DMS53 treated with DMSO at 0.1 percent for 48 hours (cell line): Measurements from ENCODE around the gene CHTF18.
A peak's percentile ranks its signal among the peaks of the same experiment; 100 is the strongest.

Source experiments
- DNase-seq: peaks from one replicate; lab custom pipeline; 2025; ENCODE audit not compliant: unreplicated experiment; lab: John Stamatoyannopoulos, UW

The CHTF18 gene

GRCh38 chr16:792221-792995 lies 4.0 kb downstream of the CHTF18 start:
- DNase-seq = no peak

DNA sequence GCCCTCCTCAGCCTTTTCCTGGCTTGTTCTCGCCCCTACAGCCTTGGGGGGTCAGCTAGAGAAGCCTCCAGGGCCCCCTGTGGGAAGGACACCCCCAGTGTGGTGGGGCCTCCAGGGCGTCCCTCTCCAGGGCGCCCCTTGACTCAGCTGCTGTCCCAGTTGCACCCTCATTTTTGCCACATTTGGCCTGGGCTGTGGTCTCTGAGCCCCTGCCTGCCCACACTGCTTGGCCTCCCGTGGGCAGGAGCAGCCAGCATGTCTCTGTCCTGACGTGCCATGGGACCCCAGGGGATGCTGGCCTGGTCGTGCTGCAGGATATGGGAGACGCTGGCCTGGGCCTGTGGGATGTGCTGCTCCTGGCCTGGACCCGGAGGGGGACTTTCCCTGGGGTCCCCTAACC lies 5.0 kb downstream of the CHTF18 start:
- no peak for DNase-seq

DNA sequence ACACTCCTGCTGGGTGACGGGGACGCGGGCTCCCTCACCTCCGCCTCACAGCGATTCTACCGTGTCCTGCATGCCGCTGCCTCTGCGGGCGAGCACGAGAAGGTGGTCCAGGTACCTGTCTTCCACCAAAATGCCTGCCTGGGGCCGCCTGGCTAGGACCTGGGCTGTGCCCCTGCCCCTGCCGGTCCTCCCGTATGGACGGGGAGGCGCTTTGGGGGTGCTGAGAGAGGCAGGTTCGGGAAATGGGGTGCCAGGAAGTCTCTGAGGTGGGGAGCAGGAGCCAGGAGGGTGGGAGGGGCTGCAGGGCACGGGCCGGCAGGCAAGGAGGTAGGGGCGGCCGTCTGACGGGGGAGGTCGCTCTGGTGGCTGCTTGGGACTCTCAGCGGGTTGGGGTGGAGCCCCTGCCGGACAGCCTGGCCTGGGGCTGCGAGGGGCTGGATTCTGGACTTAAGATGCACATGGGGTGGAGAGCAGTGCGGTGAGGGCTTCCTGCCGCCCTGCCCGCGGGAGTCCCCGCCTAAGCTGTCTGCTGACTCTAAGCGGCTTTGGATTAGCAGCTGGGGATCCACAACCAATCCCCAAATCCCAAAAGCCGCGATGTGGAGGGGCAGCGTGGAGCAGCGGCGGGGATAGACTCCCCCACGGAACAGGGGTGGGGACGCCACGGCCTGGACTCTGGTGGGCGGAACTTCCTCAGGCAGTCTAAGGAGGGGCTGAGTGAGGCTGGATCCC lies 5.8 kb downstream of the CHTF18 start:
- no peak for DNase-seq

GRCh38 chr16:794853-795466 lies 6.5 kb downstream of the CHTF18 start:
- DNase-seq = peak; percentile 21

- DNase-seq = peak; percentile 20
Observed at GRCh38 chr16:795580-796229, 7.3 kb downstream of the CHTF18 start.

DNA sequence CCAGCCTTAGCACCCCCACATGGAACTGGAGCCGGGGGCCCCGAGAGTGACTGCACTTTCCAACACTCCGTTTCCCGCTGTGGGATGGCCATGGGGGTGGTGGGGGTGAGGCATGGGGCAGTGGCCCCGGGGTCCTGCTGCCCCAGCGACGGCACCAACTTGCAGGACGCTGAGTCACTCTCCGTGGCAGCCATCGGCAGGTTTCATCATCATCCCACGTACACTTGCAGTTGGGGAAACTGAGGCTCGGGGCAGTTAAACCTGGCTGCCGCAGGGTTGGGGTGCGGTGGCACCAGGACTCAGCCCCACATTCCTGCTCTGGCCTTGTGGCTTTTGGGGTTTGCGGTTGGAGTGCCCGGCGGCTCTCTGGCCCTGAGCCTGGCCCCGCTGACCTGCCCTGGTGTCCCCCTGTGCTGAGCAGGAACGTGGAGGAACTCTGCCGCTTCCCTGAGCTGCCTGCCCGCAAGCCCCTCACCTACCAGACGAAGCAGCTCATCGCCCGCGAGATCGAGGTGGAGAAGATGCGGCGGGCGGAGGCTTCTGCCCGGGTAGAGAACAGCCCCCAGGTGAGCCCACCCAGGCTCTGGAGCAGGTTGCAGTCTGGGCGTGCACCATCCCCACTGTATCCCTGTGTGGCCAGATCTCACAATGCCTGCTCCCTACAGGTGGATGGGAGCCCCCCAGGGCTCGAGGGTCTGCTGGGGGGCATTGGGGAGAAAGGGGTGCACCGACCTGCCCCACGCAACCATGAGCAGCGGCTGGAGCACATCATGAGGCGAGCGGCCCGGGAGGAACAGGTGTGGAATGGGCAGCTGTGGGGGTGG lies 8.1 kb downstream of the CHTF18 start:
- DNase-seq = no peak

GRCh38 chr16:797120-797420 lies 8.7 kb downstream of the CHTF18 start:
- DNase-seq = no peak

DNA sequence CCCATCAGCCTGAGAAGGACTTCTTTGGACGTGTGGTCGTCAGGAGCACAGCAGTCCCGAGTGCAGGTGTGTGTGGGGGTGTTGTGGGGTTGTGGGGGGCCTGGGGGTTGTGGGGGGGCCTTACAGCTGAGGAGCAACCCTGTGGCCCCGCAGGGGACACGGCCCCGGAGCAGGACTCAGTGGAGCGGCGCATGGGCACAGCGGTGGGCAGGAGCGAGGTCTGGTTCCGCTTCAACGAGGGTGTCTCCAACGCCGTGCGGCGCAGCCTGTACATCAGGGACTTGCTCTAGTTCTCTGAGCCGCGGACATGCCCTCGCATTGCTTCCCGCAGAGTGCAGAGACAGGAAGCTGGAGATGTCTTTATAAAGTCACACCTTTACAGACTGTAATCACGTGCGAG lies 9.3 kb downstream of the CHTF18 start:
- DNase-seq = no peak

DNA sequence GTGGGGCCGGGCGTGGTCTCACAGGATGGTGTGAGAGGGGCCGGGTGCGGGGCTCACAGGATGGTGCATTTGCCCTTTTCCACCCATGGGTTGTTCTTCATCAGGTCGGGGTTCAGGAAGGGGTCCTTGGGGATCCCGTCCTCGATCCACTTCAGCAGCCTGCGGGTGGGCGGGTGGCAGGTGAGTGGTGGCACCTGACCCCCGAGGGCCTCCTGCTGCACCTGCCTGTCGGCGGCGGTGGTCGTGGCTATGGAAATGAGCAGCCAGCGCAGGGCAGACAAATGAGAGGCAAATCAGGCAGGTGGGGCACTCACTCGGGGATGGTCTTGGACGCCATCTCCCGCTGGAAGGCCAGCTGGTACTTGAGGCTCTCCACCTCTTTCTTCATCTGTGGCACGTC lies 10.2 kb downstream of the CHTF18 start:
- no peak for DNase-seq

GRCh38 chr16:799111-799947 lies 10.9 kb downstream of the CHTF18 start:
- DNase-seq = no peak

DNA sequence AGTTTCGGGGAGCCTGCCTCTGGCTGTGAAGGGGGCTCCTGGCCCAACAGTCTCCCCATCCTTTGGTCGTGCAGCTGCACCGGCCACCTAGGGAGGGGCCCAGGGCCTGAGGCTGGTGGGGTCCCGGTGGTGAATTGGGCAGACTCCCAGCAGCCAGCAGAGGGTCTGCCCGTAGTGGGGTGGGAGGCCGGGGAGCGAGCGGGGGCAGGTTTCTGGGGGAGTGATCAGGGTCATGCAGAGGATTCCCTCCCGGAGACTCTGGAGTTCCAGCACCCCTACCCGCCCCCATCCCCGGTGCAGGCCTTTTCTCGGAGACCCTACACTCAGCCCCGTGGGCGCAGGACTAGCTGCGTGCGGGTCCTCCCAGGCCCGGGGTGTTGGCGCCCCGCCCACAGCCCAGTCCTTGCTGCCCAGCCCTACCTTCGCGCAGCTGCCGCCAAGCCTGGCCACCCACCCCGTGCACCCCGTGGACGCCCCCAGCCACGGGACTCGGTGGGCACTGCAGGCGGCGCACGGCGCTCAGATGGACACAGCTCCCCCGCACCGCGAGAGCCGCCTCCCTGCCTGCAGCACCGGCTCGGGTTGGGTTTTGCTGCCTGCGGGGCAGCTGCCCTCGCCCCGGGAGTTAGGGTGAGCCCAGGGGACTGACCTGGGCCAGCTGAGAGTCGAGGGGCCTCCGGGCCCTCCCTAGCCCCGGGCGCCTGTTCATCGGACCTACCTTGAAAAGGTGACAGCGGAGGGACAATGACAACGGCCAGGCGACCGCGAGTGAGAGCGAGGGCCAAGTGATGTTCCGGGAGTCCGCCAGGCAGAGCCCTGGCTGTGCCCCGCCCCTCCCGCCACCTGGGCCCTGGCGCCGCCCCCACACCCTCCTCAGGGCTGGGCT lies 11.8 kb downstream of the CHTF18 start, which contains the start of gene GNG13:
TSS of gene GNG13 (minus strand) at position 787 of the 886 bp plus-strand sequence. CDS start 1,657 bp downstream, outside the sequence.
- DNase-seq = no peak

- DNase-seq = no peak
Observed at GRCh38 chr16:800834-801511, 12.6 kb downstream of the CHTF18 start.

DNA sequence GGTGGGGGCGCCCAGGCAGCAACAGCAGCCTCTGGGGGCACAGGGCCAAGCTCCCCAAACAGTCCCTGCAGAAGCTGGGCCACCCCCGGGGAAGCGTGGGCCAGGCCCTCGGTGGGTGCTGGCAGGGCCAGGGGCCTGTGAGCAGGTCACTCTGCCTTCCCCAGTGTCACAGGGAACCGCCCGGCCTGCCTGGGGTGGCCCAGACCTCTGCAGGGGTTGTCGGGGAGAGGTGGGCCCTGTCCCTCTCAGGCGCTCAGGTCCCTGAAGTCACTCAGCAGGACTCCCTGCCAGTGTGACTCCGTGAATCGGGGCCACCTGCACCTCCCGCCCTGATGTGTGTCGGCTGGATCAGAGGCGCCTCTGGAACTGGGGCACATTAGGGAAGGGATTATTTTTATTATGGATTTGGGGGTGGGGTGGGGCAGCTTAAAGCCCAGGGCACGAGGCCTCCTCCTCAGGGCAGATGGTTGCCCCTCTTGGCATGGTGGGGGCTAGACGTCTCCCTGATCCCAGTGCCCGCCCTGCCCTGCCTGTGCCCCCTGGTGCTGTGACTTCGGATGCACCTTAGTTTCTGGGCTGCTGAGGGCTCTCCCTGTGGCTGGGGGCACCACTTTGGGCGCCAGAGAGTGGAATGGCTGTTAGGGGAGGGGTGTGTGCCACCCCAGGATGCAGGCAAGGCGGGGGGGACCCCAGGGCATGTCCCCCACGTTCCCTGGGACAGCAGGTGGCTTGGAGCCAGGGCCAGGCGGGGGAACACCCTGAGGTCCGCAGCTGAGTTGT lies 13.4 kb downstream of the CHTF18 start:
- no peak for DNase-seq

DNA sequence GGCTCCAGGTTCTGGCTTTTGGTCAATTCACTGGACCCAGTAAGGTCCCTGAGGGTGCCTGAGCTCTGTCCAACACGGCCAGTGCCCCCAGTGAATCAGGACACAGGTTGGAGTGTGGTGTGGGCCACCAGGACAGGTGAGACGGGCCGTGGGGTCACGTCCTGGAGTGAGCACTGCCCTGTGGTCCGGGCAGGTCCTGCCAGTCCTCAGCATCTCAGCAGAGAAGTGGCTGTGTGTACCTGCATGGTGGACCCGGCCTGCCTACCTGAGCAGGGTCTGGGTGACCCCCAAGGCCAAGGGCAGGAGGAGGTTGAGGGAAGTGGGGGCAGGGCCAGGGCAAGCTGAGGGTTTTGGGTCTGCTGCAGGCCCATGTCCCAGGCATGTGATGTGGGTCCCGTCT lies 14.0 kb downstream of the CHTF18 start:
- DNase-seq = no peak

DNA sequence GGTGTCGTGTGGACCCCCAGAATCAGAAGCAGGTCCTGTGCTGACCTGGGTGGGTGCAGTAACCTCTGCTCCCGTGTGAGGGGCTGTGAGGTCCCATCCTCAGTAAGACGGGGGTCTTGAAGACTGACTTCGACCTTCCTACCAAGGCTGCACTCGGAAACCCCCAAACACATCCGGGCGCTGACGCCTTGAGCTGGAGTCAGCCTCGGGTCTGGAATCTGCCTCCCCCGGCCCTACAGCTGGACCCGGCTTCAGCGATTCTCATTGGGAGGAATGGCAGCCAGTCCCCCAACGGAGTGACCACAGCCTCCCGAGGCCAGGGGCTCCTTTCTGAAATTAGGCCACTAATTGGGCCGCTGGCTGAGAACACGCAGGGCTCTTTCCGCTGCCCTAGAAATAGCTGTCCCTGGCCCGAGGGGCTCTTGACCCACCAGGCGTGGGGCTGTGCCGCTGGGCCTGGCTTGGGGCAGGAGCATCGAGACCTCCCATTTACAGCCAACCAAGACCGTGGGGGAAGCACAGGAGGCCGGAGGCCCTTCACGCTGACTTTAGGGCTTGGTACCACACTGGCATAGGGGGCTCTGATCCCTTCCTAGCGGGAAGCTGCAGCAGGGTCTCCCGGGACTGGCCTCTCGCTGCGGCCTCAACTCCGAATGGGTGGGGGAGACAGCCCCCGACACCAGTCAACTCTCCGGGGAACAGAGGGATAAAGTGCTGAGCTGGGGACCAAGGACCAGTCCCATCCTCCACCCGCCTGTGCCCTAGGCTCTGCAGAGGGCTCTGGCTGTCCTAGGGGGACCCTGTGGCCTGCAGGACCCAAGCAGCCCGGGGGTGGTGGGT lies 14.7 kb downstream of the CHTF18 start:
- no peak for DNase-seq

DNA sequence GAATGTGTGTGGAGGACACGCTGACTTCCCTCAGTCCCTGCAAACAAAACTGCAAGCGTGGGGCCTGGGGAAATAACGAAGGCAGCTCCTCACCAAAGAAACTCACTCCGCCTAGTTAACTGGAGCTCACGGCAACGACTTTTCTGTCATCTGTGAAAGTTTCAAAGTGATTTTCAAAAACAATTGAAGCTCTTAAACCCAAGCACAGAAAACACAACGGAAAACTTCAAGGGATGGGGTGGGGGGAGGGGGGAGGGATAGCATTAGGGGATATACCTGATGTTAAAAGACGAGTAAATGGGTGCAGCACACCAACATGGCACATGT lies 15.3 kb downstream of the CHTF18 start:
- DNase-seq = no peak
